ENCODE measurements around the gene TMEM156.
A peak's percentile ranks its signal among the peaks of the same experiment; 100 is the strongest.

The TMEM156 gene

GRCh38 chr4:38931125-38931524, 101.1 kb downstream of the TMEM156 start:
- TF ChIP-seq, protein P1, sequence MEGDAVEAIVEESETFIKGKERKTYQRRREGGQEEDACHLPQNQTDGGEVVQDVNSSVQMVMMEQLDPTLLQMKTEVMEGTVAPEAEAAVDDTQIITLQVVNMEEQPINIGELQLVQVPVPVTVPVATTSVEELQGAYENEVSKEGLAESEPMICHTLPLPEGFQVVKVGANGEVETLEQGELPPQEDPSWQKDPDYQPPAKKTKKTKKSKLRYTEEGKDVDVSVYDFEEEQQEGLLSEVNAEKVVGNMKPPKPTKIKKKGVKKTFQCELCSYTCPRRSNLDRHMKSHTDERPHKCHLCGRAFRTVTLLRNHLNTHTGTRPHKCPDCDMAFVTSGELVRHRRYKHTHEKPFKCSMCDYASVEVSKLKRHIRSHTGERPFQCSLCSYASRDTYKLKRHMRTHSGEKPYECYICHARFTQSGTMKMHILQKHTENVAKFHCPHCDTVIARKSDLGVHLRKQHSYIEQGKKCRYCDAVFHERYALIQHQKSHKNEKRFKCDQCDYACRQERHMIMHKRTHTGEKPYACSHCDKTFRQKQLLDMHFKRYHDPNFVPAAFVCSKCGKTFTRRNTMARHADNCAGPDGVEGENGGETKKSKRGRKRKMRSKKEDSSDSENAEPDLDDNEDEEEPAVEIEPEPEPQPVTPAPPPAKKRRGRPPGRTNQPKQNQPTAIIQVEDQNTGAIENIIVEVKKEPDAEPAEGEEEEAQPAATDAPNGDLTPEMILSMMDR (IDR thresholded peaks at IDR 0.05; ENCODE audit: extremely low read depth, missing control alignments) = no peak
- no peak for DNase-seq (ENCODE audit: low spot score)

DNA sequence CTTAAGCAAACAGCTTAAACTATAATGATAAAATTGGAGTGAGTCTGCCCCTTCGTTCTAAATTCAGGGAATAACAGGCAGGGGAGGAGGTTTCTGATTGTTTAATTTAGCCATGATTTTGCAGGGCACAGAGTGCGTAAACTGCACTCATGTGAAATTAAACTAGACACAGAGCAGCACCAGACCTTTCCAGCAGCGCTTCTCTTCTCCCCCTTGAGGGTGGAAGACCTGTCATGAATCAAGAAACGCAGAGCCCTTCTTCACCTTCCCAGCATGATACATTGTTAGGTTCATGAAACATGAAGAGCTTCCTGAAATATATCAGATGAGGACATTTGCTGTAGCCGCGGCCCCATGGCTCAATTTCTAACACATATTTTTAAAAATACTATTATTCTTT, 101.5 kb downstream of the TMEM156 start:
- TF ChIP-seq, protein P1 (IDR thresholded peaks at IDR 0.05; ENCODE audit: extremely low read depth, missing control alignments) = no peak
- no peak for DNase-seq (ENCODE audit: low spot score)

DNA sequence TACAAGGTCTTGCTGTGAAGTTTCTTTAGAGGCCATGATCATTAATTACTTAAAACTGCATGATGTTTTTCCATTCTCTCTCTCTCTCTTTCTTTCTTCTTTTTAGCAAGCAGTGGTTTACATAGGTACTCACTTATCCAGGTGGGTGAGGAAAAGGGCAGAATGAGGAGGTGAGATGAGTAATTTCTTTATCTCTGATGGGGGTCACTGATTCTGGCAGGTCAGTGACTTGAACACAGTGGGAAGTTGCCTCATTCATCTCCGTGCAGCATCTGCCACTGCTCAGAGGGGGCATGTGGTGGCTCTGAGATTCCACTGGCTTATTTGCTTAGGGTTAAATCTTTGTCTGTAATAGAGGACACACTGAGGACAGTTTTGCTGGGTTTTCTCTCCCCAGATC, 102.0 kb downstream of the TMEM156 start:
- TF ChIP-seq, protein P1 (IDR thresholded peaks at IDR 0.05; ENCODE audit: extremely low read depth, missing control alignments) = no peak
- peak; percentile 22 for DNase-seq (ENCODE audit: low spot score)

- no peak for DNase-seq (ENCODE audit: low spot score)
These were observed 103.2 kb downstream of the TMEM156 start for GRCh38 chr4:38928974-38929373.

DNA sequence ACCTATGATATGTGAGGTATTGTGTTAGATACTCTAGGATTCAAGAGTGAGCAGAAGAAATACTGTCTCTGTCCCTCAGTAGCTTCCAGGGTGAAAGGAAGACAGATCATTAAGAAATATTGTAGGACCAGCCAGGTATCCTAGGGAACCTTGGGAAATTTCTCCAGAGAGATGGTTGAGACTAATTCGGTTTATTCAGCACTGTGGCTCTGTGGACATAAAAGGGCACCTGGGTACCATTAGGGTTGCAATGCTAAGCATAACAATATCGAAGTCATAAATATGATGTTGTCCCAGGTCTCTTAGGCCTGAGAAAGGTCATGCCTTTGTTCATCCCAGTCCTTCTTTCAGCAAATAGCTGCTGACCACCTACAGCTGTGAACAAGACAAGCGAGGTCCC, 103.6 kb downstream of the TMEM156 start:
- TF ChIP-seq, protein P1 (IDR thresholded peaks at IDR 0.05; ENCODE audit: extremely low read depth, missing control alignments) = no peak
- no peak for DNase-seq (ENCODE audit: low spot score)

More at GRCh38 chr4:38928974-38929373, 103.2 kb downstream of the TMEM156 start:
- TF ChIP-seq, protein P1 (IDR thresholded peaks at IDR 0.05; ENCODE audit: extremely low read depth, missing control alignments) = no peak

DNA sequence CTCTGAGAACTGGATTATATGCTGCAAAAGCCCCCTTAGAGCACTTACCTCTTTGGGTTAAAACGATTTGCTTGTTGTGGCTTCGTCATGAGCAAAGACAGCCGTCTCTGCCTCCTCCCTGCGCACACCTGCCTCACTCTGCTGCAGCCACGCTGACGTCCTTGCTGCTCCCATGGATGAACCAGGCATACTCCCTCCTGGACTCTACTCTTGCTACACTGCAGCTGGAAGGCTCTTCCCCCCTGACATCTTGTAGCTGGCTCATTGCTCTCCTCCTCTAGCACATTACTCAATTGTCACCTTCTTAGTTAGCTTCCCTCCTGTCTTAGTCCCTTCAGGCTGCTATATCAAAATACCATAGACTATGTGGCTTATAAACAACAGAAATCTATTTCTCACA, 105.3 kb downstream of the TMEM156 start:
- TF ChIP-seq, protein P1 (IDR thresholded peaks at IDR 0.05; ENCODE audit: extremely low read depth, missing control alignments) = no peak
- no peak for DNase-seq (ENCODE audit: low spot score)

DNA sequence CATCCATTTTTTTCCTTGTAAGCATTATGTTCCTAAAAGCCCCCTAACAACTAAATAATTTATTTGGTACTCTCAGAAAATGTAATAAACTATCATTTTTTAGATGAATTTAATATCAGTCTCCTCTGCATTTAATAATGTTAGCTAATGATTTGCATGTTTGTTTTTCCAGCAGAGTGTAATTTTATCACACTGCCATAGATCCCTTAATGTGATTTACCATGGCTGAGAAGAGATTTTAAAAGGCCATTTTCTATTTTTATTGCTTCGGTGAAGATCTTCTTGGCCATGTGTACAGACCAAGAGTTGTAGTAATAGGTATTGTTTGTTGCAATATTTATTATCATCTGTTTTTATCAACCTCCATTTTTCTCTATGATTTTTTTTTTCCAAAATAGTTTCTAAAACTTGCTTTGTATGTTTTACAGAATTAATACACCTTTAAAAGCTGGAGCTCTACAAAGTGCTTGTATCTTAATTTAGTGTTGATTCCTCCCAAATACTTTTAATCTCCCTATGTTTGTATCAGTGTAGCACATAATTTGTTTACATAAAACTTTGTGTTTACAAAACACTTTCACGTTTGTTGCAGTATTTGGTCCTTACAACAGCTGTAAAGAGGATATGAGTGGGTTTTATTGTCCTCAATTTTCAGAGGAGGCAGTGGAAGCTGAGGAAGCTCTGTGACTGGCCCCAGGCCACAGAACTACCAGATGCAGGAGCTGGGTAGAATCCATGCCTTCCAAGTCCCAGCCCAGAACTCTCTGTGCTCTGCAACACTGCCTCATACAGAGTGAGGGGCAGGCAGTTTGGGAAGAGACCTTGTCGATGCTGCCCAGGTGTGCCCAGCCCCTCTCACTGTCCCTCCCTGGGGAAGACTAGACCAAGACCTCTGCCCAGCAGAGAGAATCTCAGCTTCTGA, 106.5 kb downstream of the TMEM156 start:
- TF ChIP-seq, protein P1 (IDR thresholded peaks at IDR 0.05; ENCODE audit: extremely low read depth, missing control alignments) = no peak
- DNase-seq (ENCODE audit: low spot score) = no peak
